HEK293T (cell line): Measurements from ENCODE around the gene VAV3.

Experiments
- ARNT ChIP-seq: fragments of 450-650 bp; IDR thresholded peaks from 2 replicates; pipeline ENCODE4 v1.6.1; 2017; ENCODE audit warnings: mild to moderate bottlenecking
- ELF4 ChIP-seq: fragments of 450-650 bp; IDR thresholded peaks from 2 replicates; pipeline ENCODE4 v1.6.1; 2017; ENCODE audit warnings: antibody characterized with exemption
- FOXA1 ChIP-seq: fragments of 450-650 bp; IDR thresholded peaks from 2 replicates; pipeline ENCODE4 v1.6.1; 2016; ENCODE audit warnings: mild to moderate bottlenecking
- L3MBTL2 ChIP-seq: fragments of 450-650 bp; conservative IDR thresholded peaks from 2 replicates; pipeline ENCODE4 v1.6.1; 2016; ENCODE audit warnings: mild to moderate bottlenecking
- LEF1 ChIP-seq: fragments of 450-650 bp; IDR thresholded peaks from 2 replicates; pipeline ENCODE4 v1.6.1; 2017; ENCODE audit warnings: mild to moderate bottlenecking, borderline replicate concordance
- NFRKB ChIP-seq: fragments of 450-650 bp; IDR thresholded peaks from 2 replicates; pipeline ENCODE4 v1.6.1; 2016; ENCODE audit warnings: mild to moderate bottlenecking, moderate library complexity
- PKNOX1 ChIP-seq: fragments of 450-650 bp; IDR thresholded peaks from 2 replicates; pipeline ENCODE4 v1.6.1; 2016

- TF ChIP-seq ELF4 (no peak), NFRKB (no peak), L3MBTL2 (no peak), LEF1 (no peak), PKNOX1 (no peak), FOXA1 (no peak), ARNT (no peak)
Measured at GRCh38 chr1:107863342-107863741, 101.6 kb downstream of the VAV3 start.
